ENCODE data around the gene SEZ6L2. TPM values are rescaled to one million over a fixed set of nuclear protein-coding genes. Genes with fewer than 3 reads are reported as not detected.

The SEZ6L2 gene
- total RNA-seq, 1 donor from 2014 or later: 10.7 TPM

DNA sequence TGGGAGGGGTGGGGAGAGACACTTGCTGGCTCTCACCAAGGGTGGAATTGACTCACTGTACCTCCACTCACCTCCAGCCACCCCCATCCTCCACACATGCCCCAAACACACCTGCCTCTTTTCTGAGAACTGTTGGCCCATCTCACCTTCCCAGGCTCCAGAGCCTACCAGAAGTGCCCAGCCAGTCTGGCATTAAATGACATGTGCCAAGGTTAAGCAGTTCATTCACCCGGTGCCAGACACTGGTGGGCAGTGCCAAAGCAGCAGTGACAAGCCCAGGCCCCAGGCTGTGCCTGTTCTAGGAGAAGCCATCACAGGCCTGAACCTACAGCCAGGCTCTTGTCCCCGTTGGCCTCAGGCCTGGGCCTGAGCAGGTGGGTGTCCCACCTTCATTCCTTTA lies 67.9 kb downstream of the SEZ6L2 start:
- no peak overlapping the region for H3K27ac ChIP-seq
- H3K27me3 ChIP-seq (ENCODE audit: low read depth): no peaks in the 10 kb centered on the region
- TF ChIP-seq, protein P1, sequence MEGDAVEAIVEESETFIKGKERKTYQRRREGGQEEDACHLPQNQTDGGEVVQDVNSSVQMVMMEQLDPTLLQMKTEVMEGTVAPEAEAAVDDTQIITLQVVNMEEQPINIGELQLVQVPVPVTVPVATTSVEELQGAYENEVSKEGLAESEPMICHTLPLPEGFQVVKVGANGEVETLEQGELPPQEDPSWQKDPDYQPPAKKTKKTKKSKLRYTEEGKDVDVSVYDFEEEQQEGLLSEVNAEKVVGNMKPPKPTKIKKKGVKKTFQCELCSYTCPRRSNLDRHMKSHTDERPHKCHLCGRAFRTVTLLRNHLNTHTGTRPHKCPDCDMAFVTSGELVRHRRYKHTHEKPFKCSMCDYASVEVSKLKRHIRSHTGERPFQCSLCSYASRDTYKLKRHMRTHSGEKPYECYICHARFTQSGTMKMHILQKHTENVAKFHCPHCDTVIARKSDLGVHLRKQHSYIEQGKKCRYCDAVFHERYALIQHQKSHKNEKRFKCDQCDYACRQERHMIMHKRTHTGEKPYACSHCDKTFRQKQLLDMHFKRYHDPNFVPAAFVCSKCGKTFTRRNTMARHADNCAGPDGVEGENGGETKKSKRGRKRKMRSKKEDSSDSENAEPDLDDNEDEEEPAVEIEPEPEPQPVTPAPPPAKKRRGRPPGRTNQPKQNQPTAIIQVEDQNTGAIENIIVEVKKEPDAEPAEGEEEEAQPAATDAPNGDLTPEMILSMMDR (IDR thresholded peaks at IDR 0.05): no peak
- peaks cover 71% of the 10 kb centered on the region for H3K36me3 ChIP-seq
- DNase-seq: no peak
- H3K4me3 ChIP-seq: no peak overlapping the region
- no peaks in the 10 kb centered on the region for H3K9me3 ChIP-seq
- ATAC-seq: no peak
- peaks cover 34% of the 10 kb centered on the region for H3K4me1 ChIP-seq
- intact Hi-C loops (cut with DNase I): no loop called here

DNA sequence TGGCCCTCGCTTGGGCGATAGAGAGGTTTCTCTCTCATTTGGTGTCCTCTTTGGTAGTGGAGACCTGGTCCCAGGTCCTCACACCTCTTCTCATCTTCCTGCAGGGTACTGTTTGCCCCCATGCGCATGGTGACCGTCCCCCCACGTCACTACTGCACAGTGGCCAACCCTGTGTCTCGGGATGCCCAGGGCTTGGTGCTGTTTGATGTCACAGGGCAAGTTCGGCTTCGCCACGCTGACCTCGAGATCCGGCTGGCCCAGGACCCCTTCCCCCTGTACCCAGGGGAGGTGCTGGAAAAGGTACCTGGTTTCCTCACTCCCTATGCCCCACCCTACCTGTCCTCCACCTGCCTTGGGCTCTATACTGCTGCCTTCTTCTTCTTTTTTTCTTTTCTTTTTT lies 68.6 kb downstream of the SEZ6L2 start:
- peaks cover 67% of the 10 kb centered on the region for H3K36me3 ChIP-seq
- no peak for ATAC-seq

DNA sequence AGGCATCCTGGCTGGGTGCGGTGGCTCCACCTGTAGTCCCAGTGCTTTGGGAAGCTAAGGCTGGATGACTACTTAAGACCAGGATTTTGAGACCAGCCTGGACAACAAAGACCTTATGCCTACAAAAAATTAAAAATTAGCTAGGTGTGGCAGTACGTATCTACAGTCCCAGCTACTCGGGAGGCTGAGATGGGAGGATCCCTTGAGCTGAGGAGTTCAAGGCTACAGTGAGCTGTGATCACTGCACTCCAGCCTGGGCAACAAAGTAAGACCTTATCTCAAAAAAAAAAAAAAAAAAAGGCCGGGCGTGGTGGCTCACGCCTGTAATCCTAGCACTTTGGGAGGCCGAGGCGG lies 73.0 kb downstream of the SEZ6L2 start:
- Histone ChIP-seq H3K36me3 (peaks cover 23% of the 10 kb centered on the region), H3K27me3 (ENCODE audit: low read depth) (no peaks in the 10 kb centered on the region), H3K4me3 (no peak overlapping the region), H3K9me3 (no peaks in the 10 kb centered on the region), H3K4me1 (peaks cover 86% of the 10 kb centered on the region), H3K27ac (peak overlapping the region; percentile 89)
- DNase-seq (no peak), ATAC-seq (no peak)
- intact Hi-C loops (cut with DNase I): no loop called here
- TF ChIP-seq, protein P1 (IDR thresholded peaks at IDR 0.05): no peak

More for the DNA sequence above, 68.6 kb downstream of the SEZ6L2 start:
- H3K4me3 ChIP-seq: no peak overlapping the region
- H3K27me3 ChIP-seq (ENCODE audit: low read depth): no peaks in the 10 kb centered on the region
- TF ChIP-seq, protein P1 (IDR thresholded peaks at IDR 0.05): no peak
- DNase-seq: no peak
- intact Hi-C loops (cut with DNase I): no loop called here
- peaks cover 42% of the 10 kb centered on the region for H3K4me1 ChIP-seq
- no peak overlapping the region for H3K27ac ChIP-seq
- H3K9me3 ChIP-seq: no peaks in the 10 kb centered on the region

DNA sequence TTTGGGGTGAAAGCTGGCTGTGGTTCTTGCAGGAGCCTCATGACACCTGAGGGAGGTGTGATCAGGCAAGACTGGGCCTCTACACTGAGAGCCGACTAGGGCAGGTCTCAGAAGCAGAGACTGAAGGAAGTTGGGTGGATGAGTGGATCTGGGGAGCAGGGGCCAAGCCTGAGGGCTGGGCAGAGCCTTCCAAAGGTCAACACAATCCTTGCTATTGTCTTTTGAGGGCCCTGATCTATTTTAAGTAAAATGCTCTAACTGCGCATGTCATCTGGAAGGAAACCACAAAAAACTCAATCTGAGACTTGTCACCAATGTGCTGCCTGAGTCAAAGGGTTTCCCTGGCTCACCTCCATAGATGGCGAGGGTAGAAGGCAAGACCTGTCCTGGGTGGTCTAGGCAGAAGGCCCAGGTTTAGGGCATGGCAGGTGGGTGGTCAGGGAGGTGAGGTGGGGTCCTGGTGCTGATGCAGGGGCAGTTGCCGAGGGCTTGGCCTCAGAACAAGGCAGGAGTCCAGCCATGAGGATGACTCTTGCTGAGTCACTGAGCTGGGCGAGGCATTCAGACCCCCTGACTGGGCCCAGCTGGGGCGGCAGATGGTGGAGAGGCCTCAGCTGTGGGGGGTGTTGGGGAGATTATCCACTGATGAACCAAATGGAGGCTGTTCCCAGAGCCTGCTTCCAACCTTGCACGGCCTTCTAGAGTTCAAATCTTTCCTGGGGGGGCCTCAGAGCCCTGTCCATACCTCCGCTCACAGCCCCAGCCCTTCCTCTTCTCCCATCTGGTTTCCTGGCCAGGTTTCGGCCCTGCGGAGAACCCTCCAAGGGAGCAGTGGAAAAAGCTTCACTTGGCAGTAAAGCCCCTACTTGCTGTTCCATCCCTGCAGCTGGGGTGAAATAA lies 74.0 kb downstream of the SEZ6L2 start:
- intact Hi-C loops (cut with DNase I): no loop called here
- Histone ChIP-seq H3K4me1 (peaks cover 90% of the 10 kb centered on the region), H3K9me3 (no peaks in the 10 kb centered on the region), H3K36me3 (peaks cover 14% of the 10 kb centered on the region), H3K4me3 (peak overlapping the region; percentile 19), H3K27me3 (ENCODE audit: low read depth) (no peaks in the 10 kb centered on the region), H3K27ac (peak overlapping the region; percentile 89)
- TF ChIP-seq, protein P1 (IDR thresholded peaks at IDR 0.05): no peak
- DNase-seq: no peak
- ATAC-seq: no peak

DNA sequence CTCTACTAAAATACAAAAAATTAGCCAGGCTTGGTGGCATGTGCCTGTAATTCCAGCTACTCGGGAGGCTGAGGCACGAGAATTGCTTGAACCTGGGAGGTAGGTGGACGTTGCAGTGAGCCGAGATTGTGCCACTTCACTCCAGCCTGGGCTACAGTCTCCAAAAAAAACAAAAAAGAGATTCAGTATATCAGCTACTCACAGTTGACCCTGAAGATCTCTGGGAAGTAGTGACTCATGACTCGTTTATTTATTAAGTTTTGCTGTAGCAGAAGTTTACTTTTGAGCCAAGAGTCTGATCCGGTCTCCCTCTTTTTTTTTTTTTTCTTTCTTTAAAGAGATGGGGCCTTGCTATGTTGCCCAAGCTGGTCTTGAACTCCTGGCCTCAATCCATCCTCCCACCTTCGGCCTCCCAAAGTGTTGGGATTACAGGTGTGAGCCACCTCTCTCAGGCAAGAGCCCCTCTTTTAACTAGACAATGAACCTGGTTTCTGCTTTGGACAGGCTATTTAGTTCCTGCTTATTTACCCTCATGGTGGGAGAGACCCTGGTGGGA lies 74.7 kb downstream of the SEZ6L2 start:
- peak overlapping the region; percentile 89 for H3K27ac ChIP-seq
- ATAC-seq: peak in 1 of 2 donors; percentile 9
- peak overlapping the region; percentile 19 for H3K4me3 ChIP-seq
- H3K27me3 ChIP-seq (ENCODE audit: low read depth): no peaks in the 10 kb centered on the region
- no peak for DNase-seq
- TF ChIP-seq, protein P1 (IDR thresholded peaks at IDR 0.05): no peak
- H3K36me3 ChIP-seq: peaks cover 8% of the 10 kb centered on the region
- H3K4me1 ChIP-seq: peaks cover 92% of the 10 kb centered on the region
- intact Hi-C loops (cut with DNase I): no loop called here
- H3K9me3 ChIP-seq: no peaks in the 10 kb centered on the region

Measured in lower lobe of right lung (tissue), 2 donors.